Measurements from ENCODE around the gene MSX1. TPM values are rescaled to one million over a fixed set of nuclear protein-coding genes. Genes with fewer than 3 reads are reported as not detected.
"Not testable (repeated sequence)": the region's sequence is repeated elsewhere in the genome, so short reads cannot be mapped to it uniquely, and the experiment has no call there.

The MSX1 gene
- total RNA-seq, 1 donor from 2014 or later: 31.4 TPM

DNA sequence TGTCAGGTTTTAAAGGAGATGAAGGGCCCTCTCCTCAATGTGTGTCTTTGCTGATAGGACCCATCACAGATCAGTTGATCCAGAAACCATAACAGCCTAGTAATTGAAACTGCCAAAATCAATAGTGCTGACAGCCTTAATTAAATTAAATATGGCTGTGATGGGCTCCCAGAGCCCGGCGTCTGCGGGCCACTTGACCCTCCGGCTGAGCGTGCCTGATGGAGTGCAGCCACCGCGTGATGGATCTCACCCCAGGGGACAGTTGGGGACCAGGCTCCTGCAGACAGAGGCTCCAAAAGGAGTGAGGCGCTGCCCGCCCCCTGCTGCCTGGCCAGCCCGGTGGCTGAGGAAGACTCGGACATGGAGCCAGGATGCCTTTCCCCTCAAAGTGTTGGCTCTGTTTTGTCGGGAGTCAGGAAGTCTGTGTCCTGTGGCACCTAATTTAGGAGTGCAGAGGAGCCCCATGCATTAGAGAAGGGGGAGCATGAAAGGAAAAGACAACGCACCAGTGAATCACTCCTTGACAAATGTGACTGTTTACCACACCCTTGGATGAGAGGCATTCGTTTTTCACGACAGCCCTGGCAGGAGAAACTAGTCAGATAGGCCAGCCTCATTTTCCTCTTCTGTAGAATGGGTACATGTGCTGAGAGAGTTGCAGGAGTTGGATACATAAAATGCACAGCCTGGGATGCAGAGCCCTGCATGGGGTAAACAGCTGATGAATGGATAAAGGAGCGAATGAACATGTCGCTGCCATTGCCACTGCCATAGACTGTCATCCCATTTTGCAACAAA is 40.9 kb upstream of the MSX1 start:
- TF ChIP-seq POLR2A (IDR thresholded peaks at IDR 0.05): no peak
- no peak for TF ChIP-seq POLR2AphosphoS5 (IDR thresholded peaks at IDR 0.05; ENCODE audit: insufficient read depth in 1 of 2, low read depth in 1 of 2)
- TF ChIP-seq, protein P1, sequence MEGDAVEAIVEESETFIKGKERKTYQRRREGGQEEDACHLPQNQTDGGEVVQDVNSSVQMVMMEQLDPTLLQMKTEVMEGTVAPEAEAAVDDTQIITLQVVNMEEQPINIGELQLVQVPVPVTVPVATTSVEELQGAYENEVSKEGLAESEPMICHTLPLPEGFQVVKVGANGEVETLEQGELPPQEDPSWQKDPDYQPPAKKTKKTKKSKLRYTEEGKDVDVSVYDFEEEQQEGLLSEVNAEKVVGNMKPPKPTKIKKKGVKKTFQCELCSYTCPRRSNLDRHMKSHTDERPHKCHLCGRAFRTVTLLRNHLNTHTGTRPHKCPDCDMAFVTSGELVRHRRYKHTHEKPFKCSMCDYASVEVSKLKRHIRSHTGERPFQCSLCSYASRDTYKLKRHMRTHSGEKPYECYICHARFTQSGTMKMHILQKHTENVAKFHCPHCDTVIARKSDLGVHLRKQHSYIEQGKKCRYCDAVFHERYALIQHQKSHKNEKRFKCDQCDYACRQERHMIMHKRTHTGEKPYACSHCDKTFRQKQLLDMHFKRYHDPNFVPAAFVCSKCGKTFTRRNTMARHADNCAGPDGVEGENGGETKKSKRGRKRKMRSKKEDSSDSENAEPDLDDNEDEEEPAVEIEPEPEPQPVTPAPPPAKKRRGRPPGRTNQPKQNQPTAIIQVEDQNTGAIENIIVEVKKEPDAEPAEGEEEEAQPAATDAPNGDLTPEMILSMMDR (IDR thresholded peaks at IDR 0.05): no peak
- H3K4me3 ChIP-seq: no peak overlapping the region
- peaks cover 3% of the 10 kb centered on the region for H3K9me3 ChIP-seq
- H3K27ac ChIP-seq: no peak overlapping the region
- no peaks in the 10 kb centered on the region for H3K4me1 ChIP-seq
- intact Hi-C loops (cut with DNase I): no loop called here
- no peak for DNase-seq (ENCODE audit: extremely low spot score in 2 of 2)
- no peaks in the 10 kb centered on the region for H3K27me3 ChIP-seq
- H3K36me3 ChIP-seq: no peaks in the 10 kb centered on the region

DNA sequence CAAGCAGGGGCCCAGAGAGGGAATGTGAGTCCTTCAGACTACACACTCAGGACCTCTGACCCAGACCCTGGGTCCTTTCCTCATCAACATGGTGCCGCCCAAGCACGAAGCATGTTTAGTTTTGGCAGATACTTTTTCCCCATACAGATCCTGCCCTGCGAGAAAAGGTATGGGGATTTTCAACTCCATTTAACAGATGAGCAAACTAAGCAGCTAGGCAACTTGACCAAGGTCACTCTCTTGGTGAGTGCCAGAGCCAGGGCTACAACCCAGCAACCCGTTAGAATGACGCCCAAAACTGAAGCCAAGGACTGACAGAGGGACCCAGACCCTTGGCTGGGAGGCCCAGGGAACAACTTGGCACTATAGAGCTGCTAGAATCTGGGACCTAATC is 40.3 kb upstream of the MSX1 start:
- Histone ChIP-seq H3K9me3 (peaks cover 3% of the 10 kb centered on the region), H3K4me3 (no peak overlapping the region), H3K36me3 (no peaks in the 10 kb centered on the region), H3K27ac (no peak overlapping the region), H3K4me1 (no peaks in the 10 kb centered on the region), H3K27me3 (no peaks in the 10 kb centered on the region)
- TF ChIP-seq POLR2A (IDR thresholded peaks at IDR 0.05) (no peak), POLR2AphosphoS5 (IDR thresholded peaks at IDR 0.05; ENCODE audit: insufficient read depth in 1 of 2, low read depth in 1 of 2) (no peak)
- TF ChIP-seq, protein P1 (IDR thresholded peaks at IDR 0.05): no peak
- DNase-seq (ENCODE audit: extremely low spot score in 2 of 2): no peak
- intact Hi-C loops (cut with DNase I): no loop called here

DNA sequence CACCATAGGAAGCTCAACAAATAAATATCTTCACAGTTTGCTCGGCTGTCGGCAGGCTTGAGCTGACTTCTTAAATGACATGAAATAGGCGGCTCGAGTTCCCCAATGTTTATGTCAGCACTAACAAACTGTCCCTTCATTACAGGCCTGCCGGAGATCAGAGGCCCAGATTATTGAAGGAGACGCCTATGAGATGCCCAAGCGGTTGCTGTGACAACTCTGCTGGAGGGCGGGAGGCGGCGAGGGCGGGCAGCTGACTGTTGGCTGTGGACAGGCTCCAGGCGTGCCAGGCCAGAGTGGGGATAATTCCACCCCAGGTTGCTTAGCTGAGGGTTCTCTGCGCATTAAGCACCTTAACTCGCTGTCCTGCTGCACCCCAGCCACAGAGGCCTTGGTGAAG is 39.2 kb upstream of the MSX1 start:
- no peaks in the 10 kb centered on the region for H3K4me1 ChIP-seq
- H3K27me3 ChIP-seq: no peaks in the 10 kb centered on the region
- intact Hi-C loops (cut with DNase I): no loop called here
- H3K9me3 ChIP-seq: peaks cover 3% of the 10 kb centered on the region
- H3K27ac ChIP-seq: no peak overlapping the region
- TF ChIP-seq POLR2AphosphoS5 (IDR thresholded peaks at IDR 0.05; ENCODE audit: insufficient read depth in 1 of 2, low read depth in 1 of 2) (no peak), POLR2A (IDR thresholded peaks at IDR 0.05) (no peak)
- TF ChIP-seq, protein P1 (IDR thresholded peaks at IDR 0.05): no peak
- no peaks in the 10 kb centered on the region for H3K36me3 ChIP-seq
- peak in 1 of 2 donors; percentile 93 for DNase-seq (ENCODE audit: extremely low spot score in 2 of 2)
- no peak overlapping the region for H3K4me3 ChIP-seq

DNA sequence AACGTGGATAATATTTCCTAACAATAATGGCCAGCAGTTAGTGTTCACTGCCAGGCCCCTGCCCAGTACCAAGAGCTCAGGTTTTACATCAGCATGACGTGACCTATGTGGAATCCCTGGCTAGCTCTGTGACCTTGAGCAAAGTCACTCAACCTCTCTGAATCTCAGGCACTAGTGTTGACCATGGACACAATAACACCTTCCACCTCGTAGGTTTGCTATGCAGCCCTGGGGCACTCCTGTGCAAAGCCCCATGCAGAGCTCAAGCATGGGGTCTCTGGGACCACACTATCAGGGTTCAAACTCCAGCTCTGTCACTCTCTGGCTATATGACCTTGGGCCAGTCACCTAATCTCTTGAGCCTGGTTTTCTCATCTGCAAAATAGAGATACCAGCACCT is 38.7 kb upstream of the MSX1 start:
- H3K27me3 ChIP-seq: no peaks in the 10 kb centered on the region
- H3K36me3 ChIP-seq: no peaks in the 10 kb centered on the region
- TF ChIP-seq POLR2A (IDR thresholded peaks at IDR 0.05) (no peak), POLR2AphosphoS5 (IDR thresholded peaks at IDR 0.05; ENCODE audit: insufficient read depth in 1 of 2, low read depth in 1 of 2) (no peak)
- TF ChIP-seq, protein P1 (IDR thresholded peaks at IDR 0.05): no peak
- no peaks in the 10 kb centered on the region for H3K4me1 ChIP-seq
- intact Hi-C loops (cut with DNase I): no loop called here
- DNase-seq (ENCODE audit: extremely low spot score in 2 of 2): no peak
- H3K4me3 ChIP-seq: no peak overlapping the region
- H3K9me3 ChIP-seq: peaks cover 3% of the 10 kb centered on the region
- H3K27ac ChIP-seq: no peak overlapping the region

DNA sequence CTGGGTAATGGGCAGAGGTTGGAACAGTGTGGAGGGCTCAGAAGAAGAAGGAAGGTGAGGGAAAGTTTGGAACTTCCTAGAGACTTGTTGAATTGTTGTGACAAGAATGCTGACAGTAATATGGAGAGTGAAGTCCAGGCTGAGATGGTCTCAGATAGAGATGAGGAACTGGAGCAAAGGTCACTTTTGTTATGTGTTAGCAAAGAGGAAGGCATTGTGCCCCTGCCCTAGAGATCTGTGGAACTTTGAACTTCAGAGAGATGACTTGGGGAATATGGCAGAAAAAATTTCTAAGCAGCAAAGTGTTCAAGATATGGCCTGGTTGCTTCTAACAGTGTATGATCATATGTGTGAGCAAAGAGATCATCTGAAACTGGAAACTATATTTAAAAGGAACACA is 37.9 kb upstream of the MSX1 start:
- Histone ChIP-seq H3K4me1 (no peaks in the 10 kb centered on the region), H3K4me3 (no peak overlapping the region), H3K9me3 (peaks cover 3% of the 10 kb centered on the region), H3K36me3 (no peaks in the 10 kb centered on the region), H3K27me3 (no peaks in the 10 kb centered on the region), H3K27ac (no peak overlapping the region)
- intact Hi-C loops (cut with DNase I): no loop called here
- peak in 1 of 2 donors; percentile 3 for DNase-seq (ENCODE audit: extremely low spot score in 2 of 2)
- TF ChIP-seq POLR2AphosphoS5 (IDR thresholded peaks at IDR 0.05; ENCODE audit: insufficient read depth in 1 of 2, low read depth in 1 of 2) (no peak), POLR2A (IDR thresholded peaks at IDR 0.05) (no peak)
- TF ChIP-seq, protein P1 (IDR thresholded peaks at IDR 0.05): no peak

GRCh38 chr4:4822286-4822685 is 37.2 kb upstream of the MSX1 start:
- intact Hi-C loops (cut with DNase I); H3K27ac ChIP-seq; H3K36me3 ChIP-seq; DNase-seq (ENCODE audit: extremely low spot score in 2 of 2); H3K4me1 ChIP-seq; H3K4me3 ChIP-seq; H3K9me3 ChIP-seq; H3K27me3 ChIP-seq: not testable (repeated sequence)
